Measurements from ENCODE around the gene FXYD3.
A peak's percentile ranks its signal among the peaks of the same experiment; 100 is the strongest.

FXYD3 gene

DNA sequence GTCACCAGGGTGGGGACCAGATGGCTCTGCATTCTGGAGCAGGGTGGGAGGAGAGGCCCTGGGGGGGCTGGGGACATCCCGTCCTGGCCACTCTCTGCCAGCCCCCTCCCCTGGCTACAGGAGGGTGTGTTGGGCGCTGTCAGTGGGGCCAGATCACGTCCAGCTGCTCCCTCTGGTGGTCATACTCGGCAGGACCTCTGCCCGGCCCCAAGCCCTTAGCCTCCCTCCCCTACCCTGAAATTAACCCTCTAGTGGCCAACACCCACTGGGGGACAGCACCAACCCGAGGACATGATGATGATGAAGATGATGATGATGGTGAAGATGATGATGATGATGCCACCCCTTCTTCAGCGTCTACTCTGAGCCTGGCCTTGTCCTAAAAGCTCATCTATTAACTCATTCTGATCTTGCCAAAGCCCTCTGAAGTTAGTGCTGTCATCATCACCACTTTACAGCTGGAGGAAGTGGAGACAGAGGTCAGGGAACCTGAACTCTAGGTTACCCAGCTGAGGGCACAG lies 19.8 kb downstream of the FXYD3 start:
- DNase-seq (ENCODE audit: low read depth) = peak; percentile 64
- TF ChIP-seq, protein P1, sequence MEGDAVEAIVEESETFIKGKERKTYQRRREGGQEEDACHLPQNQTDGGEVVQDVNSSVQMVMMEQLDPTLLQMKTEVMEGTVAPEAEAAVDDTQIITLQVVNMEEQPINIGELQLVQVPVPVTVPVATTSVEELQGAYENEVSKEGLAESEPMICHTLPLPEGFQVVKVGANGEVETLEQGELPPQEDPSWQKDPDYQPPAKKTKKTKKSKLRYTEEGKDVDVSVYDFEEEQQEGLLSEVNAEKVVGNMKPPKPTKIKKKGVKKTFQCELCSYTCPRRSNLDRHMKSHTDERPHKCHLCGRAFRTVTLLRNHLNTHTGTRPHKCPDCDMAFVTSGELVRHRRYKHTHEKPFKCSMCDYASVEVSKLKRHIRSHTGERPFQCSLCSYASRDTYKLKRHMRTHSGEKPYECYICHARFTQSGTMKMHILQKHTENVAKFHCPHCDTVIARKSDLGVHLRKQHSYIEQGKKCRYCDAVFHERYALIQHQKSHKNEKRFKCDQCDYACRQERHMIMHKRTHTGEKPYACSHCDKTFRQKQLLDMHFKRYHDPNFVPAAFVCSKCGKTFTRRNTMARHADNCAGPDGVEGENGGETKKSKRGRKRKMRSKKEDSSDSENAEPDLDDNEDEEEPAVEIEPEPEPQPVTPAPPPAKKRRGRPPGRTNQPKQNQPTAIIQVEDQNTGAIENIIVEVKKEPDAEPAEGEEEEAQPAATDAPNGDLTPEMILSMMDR (IDR thresholded peaks at IDR 0.05; ENCODE audit: insufficient read depth, low read depth, low read length, missing control alignments) = peak; percentile 80
- no peak overlapping the region for H3K4me3 ChIP-seq (ENCODE audit: low read length)

DNA sequence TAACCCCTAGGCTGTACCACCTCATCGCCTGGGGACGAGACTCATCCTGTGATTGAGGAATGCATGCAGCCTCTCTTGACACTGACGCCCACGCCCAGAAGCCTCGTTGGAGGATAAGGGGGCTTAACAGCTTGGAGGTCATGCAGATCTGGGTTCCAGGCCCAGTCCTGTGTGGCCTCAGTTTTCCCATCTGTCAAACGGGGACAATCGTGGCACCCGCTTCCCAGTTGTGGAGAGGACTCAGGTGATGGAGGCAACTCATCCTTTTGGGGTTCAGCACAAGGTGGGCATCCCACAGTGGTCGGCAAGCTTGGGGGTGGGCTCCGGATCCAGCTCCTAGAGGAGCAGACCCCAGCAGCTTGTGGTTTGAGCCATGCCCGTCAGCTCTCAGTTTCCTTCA lies 20.6 kb downstream of the FXYD3 start:
- H3K4me3 ChIP-seq (ENCODE audit: low read length) = no peak overlapping the region
- DNase-seq (ENCODE audit: low read depth) = no peak
- TF ChIP-seq, protein P1 (IDR thresholded peaks at IDR 0.05; ENCODE audit: insufficient read depth, low read depth, low read length, missing control alignments) = no peak

DNA sequence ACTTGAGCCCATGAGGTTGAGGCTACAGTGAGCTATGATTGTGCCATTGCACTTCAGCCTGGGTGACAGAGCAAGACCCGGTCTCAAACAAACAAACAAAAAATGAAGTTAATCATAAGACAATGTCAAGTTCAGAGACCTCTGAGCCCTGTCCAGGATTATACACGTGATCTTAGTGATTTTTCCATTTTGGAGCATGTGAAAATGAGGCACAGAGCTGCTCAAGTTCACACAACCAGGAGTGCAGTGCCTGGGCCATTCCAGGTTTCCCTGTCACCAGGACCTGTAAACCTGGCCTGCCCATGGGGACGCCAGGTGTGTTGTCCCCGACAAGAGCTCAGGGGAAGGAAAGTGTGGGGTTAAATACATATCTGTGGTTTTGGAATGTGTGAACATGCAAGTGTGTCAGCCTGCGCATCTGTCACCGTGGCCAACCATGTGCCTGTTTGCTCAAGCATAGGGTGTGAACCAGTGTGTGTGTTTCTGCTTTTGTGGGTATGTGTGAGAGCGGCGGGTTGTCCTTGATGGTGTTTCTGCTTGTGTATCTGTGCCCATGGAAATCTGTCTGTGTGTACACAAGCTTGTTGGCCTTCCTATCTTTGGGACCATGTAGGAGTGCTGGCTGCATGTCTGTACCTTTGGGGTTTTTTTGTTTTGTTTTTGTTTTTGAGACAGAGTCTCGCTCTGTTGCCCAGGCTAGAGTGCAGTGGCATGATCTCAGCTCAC lies 21.5 kb downstream of the FXYD3 start:
- no peak overlapping the region for H3K4me3 ChIP-seq (ENCODE audit: low read length)
- DNase-seq (ENCODE audit: low read depth) = no peak
- TF ChIP-seq, protein P1 (IDR thresholded peaks at IDR 0.05; ENCODE audit: insufficient read depth, low read depth, low read length, missing control alignments) = no peak

DNA sequence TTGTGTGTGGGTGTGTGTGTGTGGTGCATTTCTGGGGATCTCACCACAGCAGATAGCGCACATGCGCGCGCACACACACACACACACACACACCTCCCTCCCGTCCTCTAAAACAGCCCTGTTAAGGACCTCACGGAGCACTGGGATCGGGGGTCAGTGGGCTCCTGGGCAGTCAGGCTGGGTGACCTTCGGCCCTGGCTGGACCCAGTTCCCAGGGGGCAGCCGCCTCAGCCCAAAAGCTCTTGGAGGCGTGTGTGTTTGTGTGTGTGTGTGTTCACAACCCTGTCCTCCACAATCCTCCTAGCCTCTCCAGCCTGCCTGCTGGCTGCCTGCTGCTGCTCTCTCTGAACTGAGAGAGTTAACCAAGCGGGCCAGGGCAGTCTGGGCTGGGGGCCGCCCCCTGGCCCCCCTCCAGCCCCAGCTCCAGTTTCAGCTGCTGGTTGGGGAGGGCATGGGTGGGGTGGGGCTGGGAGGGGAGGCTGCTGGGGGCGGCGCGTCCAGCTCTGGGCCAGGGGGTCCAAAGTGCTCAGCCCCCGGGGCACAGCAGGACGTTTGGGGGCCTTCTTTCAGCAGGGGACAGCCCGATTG lies 22.8 kb downstream of the FXYD3 start, which contains the start of gene FXYD1:
Gene FXYD1, plus strand, starts transcription at position 520 of the 588 bp plus-strand sequence. CDS start 1,256 bp downstream, outside the sequence.
- no peak within 1 kb of the TSS for H3K4me3 ChIP-seq (ENCODE audit: low read length)
- no peak for DNase-seq (ENCODE audit: low read depth)
- TF ChIP-seq, protein P1 (IDR thresholded peaks at IDR 0.05; ENCODE audit: insufficient read depth, low read depth, low read length, missing control alignments) = no peak

DNA sequence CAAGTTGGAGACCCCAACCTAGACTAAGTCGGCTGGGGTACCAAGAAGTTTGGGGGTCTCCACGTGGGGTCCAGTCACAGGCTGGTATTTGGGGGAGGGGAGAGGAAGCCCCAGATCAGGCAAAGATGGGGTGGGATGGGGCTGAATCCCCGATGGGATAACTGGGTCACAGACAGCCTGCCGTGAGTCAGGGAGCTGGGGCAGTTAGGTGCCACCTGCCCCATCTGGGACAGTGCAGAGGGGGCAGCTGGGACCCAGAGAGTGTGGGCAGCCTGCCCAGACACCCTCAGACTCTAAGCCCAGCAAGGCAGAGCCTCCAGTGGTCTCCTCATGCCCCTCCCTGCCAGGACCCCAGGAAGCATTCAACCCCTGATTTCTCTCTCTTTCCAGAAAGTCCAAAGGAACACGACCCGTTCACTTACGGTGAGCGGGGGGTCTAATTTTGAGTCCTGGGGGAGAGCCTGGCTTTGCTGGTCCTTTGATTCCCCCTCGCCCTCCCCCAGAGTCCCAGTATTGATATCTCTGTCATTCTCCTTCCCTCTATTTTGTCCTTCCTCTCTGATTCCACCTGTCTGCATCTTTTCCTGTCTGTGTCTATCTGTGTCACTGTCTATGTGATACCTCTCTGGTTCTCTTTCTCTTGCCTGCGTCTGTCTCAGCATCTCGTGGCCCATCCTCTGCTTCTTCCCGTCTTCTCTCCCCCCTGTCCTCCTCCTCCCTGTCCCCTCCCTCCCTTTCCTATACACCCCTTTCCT lies 24.8 kb downstream of the FXYD3 start:
- no peak for DNase-seq (ENCODE audit: low read depth)
- H3K4me3 ChIP-seq (ENCODE audit: low read length) = no peak overlapping the region
- TF ChIP-seq, protein P1 (IDR thresholded peaks at IDR 0.05; ENCODE audit: insufficient read depth, low read depth, low read length, missing control alignments) = no peak

DNA sequence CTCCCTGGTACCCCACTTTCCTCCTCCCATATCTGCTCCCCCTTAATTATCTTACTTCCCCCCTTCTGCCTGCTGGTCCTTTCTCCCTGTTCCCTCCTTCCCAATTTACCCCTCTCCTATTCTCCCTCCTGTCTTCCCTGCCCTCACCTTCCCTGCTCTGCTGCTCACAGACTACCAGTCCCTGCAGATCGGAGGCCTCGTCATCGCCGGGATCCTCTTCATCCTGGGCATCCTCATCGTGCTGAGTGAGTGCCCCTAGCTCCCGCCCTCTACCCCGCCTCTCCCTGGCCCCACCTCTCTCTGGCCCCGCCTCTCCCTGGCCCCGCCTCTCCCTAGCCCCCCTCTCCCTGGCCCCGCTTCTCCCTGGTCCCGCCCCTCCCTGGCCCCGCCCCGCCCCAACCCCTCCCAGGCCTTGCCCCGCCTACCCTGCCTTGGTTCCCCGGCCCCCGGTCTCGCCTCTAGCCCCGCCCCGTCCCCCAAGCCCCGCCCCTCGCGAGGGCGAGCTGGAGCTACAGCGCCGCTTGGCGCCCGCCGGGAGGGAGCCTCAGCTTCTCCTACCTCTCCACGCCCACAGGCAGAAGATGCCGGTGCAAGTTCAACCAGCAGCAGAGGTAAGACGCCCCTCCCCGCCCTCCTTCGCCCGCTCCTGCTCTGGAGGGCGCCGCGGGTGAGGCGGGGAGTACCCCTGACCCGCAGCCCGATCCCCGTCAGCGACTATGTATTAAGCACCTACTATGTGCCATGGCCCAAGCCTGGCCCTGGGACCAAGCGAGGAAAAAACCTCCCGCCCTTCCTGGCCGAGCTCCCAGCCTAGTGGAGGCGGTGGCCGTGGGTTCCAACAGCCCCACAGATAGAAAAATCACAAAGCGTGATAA lies 25.6 kb downstream of the FXYD3 start:
- TF ChIP-seq, protein P1 (IDR thresholded peaks at IDR 0.05; ENCODE audit: insufficient read depth, low read depth, low read length, missing control alignments) = peak; percentile 60
- no peak overlapping the region for H3K4me3 ChIP-seq (ENCODE audit: low read length)
- DNase-seq (ENCODE audit: low read depth) = peak; percentile 94
